Stimulated activated CD4-positive, alpha-beta T cell treated with anti-CD3 and anti-CD28 coated beads, TNF-alpha, amount 100 ng/mL, for 1 hour (primary cell): ENCODE measurements around the gene RAD23B.

ENCODE experiments used
- DNase-seq, 3 donors: peaks; one replicate each; pipeline ENCODE4 v3.0.0-alpha.2; 2020; ENCODE audit warnings: low read depth in 3 of 3, low spot score in 1 of 3

The RAD23B gene

GRCh38 chr9:107373809-107374208, 90.7 kb downstream of the RAD23B start:
- DNase-seq: no peak

DNA sequence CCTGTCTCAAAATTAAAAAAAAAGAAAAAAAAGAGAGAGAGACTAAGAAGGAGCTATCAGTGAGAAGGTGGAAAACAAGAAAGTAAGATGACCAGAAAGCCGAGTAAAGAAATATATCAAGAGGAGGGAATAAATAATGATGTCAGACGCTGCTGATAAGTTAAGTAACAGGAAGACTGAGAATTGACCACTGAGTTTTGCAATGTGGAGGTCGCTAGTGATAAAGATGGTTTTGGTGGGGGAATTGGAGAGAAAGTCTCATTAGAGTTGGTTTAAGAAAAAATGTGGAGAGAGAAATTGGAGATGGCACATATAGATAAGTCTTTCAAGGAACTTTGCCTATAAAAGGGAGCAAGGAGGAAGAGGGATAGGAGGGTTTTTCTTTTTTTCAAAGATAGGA, 91.9 kb downstream of the RAD23B start:
- no peak for DNase-seq

DNA sequence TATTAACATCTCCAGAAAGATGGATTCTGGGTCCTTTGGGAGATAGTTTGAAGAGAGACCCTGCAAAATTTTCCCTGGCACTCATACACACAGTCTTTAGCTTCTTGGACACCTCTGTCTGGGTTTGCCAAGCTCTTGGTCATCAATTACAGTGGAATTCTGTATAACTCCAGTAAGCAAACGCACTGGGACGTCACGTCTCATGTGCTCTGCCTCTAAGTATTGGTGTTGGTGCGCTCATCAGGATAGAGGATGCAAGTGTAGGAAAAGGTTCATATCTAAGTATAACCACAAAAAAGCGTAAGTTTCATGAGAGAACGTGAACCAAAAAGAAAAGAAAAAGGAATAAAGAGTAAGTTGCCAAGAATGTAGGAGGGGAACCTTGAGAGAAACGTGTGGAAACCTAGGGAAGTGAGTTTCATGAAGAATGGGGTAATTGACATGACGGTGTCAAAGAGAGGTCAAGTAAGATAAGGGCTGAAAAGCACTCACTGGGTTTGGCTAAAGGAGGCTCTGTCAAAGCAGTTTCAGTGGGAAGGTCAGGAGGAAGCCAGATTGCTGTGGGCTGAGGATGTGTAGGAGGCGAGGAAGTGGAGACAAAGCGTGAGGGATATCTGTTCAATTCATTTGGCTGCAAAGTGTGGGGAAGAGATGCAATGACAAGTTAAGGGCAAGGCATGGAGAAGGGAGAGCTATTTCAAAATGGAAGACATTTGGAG, 92.7 kb downstream of the RAD23B start:
- no peak for DNase-seq

- no peak for DNase-seq
Measured at GRCh38 chr9:107378006-107378405, 94.9 kb downstream of the RAD23B start.
